Measurements from ENCODE around the gene ZNF490. TPM values are rescaled to one million over a fixed set of nuclear protein-coding genes. Genes with fewer than 3 reads are reported as not detected.
"Not testable (repeated sequence)": the region's sequence is repeated elsewhere in the genome, so short reads cannot be mapped to it uniquely, and the experiment has no call there.

ZNF490 gene
- total and polyA plus RNA-seq, 8 donors = 0.38 to 7.0 (median 3.8) TPM

- WGBS, 2 donors = 88 to 98% methylated on average over 10 of the region's 10 CpGs
- no peak for TF ChIP-seq CTCF (IDR thresholded peaks at IDR 0.05)
- no peaks in the 10 kb centered on the region for H3K36me3 ChIP-seq
- H3K27me3 ChIP-seq = no peaks in the 10 kb centered on the region
- no peak overlapping the region for H3K27ac ChIP-seq
- intact Hi-C loops (cut with DNase I) = no loop called here
- FAIRE-seq (no peak), ATAC-seq (no peak), DNase-seq (peak in 1 of 6 donors; percentile 29)
- no peaks in the 10 kb centered on the region for H3K9me3 ChIP-seq
- H3K4me3 ChIP-seq = no peak overlapping the region
- H3K4me1 ChIP-seq = peaks cover 0 to 7% (median 6%) of the 10 kb centered on the region in 3 donors
Observed at GRCh38 chr19:12646551-12646950, 35.9 kb upstream of the ZNF490 start.

GRCh38 chr19:12643716-12644115, 33.1 kb upstream of the ZNF490 start:
- intact Hi-C loops (cut with DNase I); H3K4me1 ChIP-seq; ATAC-seq; H3K27ac ChIP-seq; H3K9me3 ChIP-seq; H3K4me3 ChIP-seq; H3K36me3 ChIP-seq; H3K27me3 ChIP-seq; FAIRE-seq: not testable (repeated sequence)
- peak in 1 of 6 donors; percentile 18 for DNase-seq
- WGBS, 2 donors = 91 to 93% methylated on average over 14 of the region's 14 CpGs

- WGBS, 2 donors = 78 to 89% methylated on average over 26 of the region's 26 CpGs
- no peak for FAIRE-seq
Observed at GRCh38 chr19:12642506-12642905, 31.9 kb upstream of the ZNF490 start.

GRCh38 chr19:12641456-12641855, 30.8 kb upstream of the ZNF490 start:
- WGBS, 2 donors = 53 to 59% methylated on average over 13 of the region's 13 CpGs
- ATAC-seq (no peak), FAIRE-seq (no peak), DNase-seq (peak in 1 of 6 donors; percentile 13)
- Histone ChIP-seq H3K36me3 (no peaks in the 10 kb centered on the region), H3K27ac (no peak overlapping the region), H3K27me3 (no peaks in the 10 kb centered on the region), H3K4me3 (no peak overlapping the region), H3K9me3 (no peaks in the 10 kb centered on the region), H3K4me1 (no peaks in the 10 kb centered on the region)
- intact Hi-C loops (cut with DNase I) = no loop called here
- TF ChIP-seq CTCF (IDR thresholded peaks at IDR 0.05) = no peak

More at GRCh38 chr19:12642506-12642905, 31.9 kb upstream of the ZNF490 start:
- TF ChIP-seq CTCF (IDR thresholded peaks at IDR 0.05) = no peak
- H3K4me1 ChIP-seq = no peaks in the 10 kb centered on the region
- H3K36me3 ChIP-seq = no peaks in the 10 kb centered on the region
- H3K27me3 ChIP-seq = no peaks in the 10 kb centered on the region
- ATAC-seq (no peak), DNase-seq (peak in 1 of 6 donors; percentile 61)
- no peak overlapping the region for H3K4me3 ChIP-seq
- H3K9me3 ChIP-seq = no peaks in the 10 kb centered on the region
- intact Hi-C loops (cut with DNase I) = no loop called here
- H3K27ac ChIP-seq = no peak overlapping the region

GRCh38 chr19:12639901-12640613, 29.4 kb upstream of the ZNF490 start:
- 6 to 8% methylated on average over 39 of the region's 39 CpGs for WGBS, 2 donors
- intact Hi-C loops (cut with DNase I) = no loop called here
- peak; percentile 93 to 99 (median 97) for ATAC-seq
- peak; percentile 73 to 82 (median 78) for TF ChIP-seq CTCF (IDR thresholded peaks at IDR 0.05)
- no peaks in the 10 kb centered on the region for H3K9me3 ChIP-seq
- peak overlapping the region in 2 of 4 donors; percentile 8 to 41 for H3K4me3 ChIP-seq
- H3K27ac ChIP-seq = peak overlapping the region in 1 of 4 donors; percentile 50
- FAIRE-seq = no peak
- H3K27me3 ChIP-seq = no peaks in the 10 kb centered on the region
- H3K36me3 ChIP-seq = no peaks in the 10 kb centered on the region
- DNase-seq = peak; percentile 72 to 93 (median 86)
- H3K4me1 ChIP-seq = no peaks in the 10 kb centered on the region
